Loucy (cell line): ENCODE data around the gene PEX5L.

Experiments
- H2AFZ ChIP-seq: fragments of 200-600 bp; sonication (generic); 2 replicates; pipeline ENCODE4 v1.6.0; 2016; ENCODE audit warnings: antibody characterized with exemption, mild to moderate bottlenecking, low read length, moderate library complexity
- H3F3A ChIP-seq: fragments of 200-600 bp; 2 replicates; pipeline ENCODE4 v1.6.0; 2016; ENCODE audit warnings: antibody characterized with exemption, low read depth, mild to moderate bottlenecking
- H3K27me3 ChIP-seq: fragments of 200-600 bp; sonication (generic); 2 replicates; pipeline ENCODE4 v1.6.1; 2014; ENCODE audit warnings: low read length, mild to moderate bottlenecking; ENCODE audit not compliant: insufficient read depth, poor library complexity, severe bottlenecking
- H3K36me3 ChIP-seq: fragments of 200-600 bp; sonication (generic); 2 replicates; pipeline ENCODE4 v1.6.1; 2016; ENCODE audit warnings: low read length; ENCODE audit not compliant: insufficient read depth
- H3K4me1 ChIP-seq: fragments of 200-600 bp; sonication (generic); 2 replicates; pipeline ENCODE4 v1.5.1; 2014; ENCODE audit warnings: low read length, mild to moderate bottlenecking; ENCODE audit not compliant: insufficient read depth, poor library complexity, severe bottlenecking
- H3K4me2 ChIP-seq: fragments of 200-600 bp; sonication (generic); 2 replicates; pipeline ENCODE4 v1.6.0; 2014; ENCODE audit warnings: antibody characterized with exemption, low read length, low read depth, mild to moderate bottlenecking; ENCODE audit not compliant: poor library complexity, severe bottlenecking
- H3K4me3 ChIP-seq: fragments of 200-600 bp; sonication (generic); 2 replicates; pipeline ENCODE4 v1.5.1; 2014; ENCODE audit warnings: low read length, mild to moderate bottlenecking, mixed read lengths; ENCODE audit not compliant: poor library complexity, severe bottlenecking
- H3K79me2 ChIP-seq: fragments of 200-600 bp; sonication (generic); 2 replicates; pipeline ENCODE4 v1.6.1; 2014; ENCODE audit warnings: low read length; ENCODE audit not compliant: insufficient read depth
- H3K9ac ChIP-seq: fragments of 200-600 bp; sonication (generic); 2 replicates; pipeline ENCODE4 v1.6.0; 2014; ENCODE audit warnings: mild to moderate bottlenecking, low read depth, low read length, moderate library complexity; ENCODE audit not compliant: poor library complexity, severe bottlenecking
- H3K9me2 ChIP-seq: fragments of 200-600 bp; sonication (generic); replicated peaks from 2 replicates; pipeline ENCODE4 v1.6.1; 2016; ENCODE audit warnings: low read depth, low read length, mixed read lengths
- H3K9me3 ChIP-seq: fragments of 200-600 bp; sonication (generic); 2 replicates; pipeline ENCODE4 v1.6.1; 2014; ENCODE audit warnings: mild to moderate bottlenecking, antibody characterized with exemption, low read length, low read depth; ENCODE audit not compliant: insufficient read depth
- H4K20me1 ChIP-seq: fragments of 200-600 bp; sonication (generic); 2 replicates; pipeline ENCODE4 v1.6.0; 2014; ENCODE audit warnings: antibody characterized with exemption, low read length, mild to moderate bottlenecking; ENCODE audit not compliant: insufficient read depth, poor library complexity, severe bottlenecking
- EZH2phosphoT487 ChIP-seq: fragments of 200-600 bp; IDR thresholded peaks from 2 replicates; pipeline ENCODE4 v1.6.1; 2018; ENCODE audit warnings: antibody characterized with exemption, mild to moderate bottlenecking, moderate library complexity, borderline replicate concordance
- TF ChIP-seq, protein P1 (sequence below): fragments of 200-600 bp; sonication (generic); conservative IDR thresholded peaks from 2 replicates; pipeline ENCODE4 v1.5.1; 2014; ENCODE audit warnings: mild to moderate bottlenecking, antibody characterized with exemption, low read length

The PEX5L gene

DNA sequence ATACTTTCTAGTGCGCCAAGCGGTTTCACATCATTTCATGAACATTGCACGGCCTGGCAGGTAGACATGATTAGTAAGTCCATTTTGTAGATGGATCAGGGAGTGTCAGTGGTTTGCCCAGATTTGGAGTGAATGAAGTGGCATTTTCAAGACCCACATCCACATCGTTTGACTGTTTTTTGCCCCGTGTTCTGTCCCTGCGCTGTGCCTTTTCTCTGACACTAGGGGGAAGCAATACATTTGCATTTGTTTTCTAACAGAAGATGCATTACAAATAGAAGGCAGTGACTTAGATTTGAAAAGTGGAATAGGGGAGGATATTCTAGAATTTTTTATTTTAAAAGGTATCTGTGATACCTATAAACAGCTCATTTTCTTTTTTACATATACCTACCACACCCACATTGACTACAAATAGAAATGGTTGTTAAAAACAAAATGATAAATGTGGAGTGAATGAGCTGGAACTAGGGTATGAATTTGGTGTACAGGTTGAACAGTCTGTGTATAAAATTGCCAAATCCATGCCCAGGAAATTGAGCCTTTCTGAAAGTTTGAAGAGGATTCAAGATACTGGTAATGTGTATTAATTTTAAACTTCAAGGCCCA, 285.9 kb downstream of the PEX5L start:
- Histone ChIP-seq H3K9me2 (no peaks in the 10 kb centered on the region), H3K9ac (no peak overlapping the region), H3K79me2 (no peaks in the 10 kb centered on the region), H3K4me2 (no peak overlapping the region), H4K20me1 (no peaks in the 10 kb centered on the region), H3K4me3 (no peak overlapping the region), H3K36me3 (peaks cover 24% of the 10 kb centered on the region; the same call in 1 of the 2 replicates), H3K27me3 (no peaks in the 10 kb centered on the region), H3K4me1 (no peaks in the 10 kb centered on the region), H3K9me3 (no peaks in the 10 kb centered on the region), H2AFZ (no peak overlapping the region), H3F3A (no peaks in the 10 kb centered on the region)
- TF ChIP-seq, protein P1, sequence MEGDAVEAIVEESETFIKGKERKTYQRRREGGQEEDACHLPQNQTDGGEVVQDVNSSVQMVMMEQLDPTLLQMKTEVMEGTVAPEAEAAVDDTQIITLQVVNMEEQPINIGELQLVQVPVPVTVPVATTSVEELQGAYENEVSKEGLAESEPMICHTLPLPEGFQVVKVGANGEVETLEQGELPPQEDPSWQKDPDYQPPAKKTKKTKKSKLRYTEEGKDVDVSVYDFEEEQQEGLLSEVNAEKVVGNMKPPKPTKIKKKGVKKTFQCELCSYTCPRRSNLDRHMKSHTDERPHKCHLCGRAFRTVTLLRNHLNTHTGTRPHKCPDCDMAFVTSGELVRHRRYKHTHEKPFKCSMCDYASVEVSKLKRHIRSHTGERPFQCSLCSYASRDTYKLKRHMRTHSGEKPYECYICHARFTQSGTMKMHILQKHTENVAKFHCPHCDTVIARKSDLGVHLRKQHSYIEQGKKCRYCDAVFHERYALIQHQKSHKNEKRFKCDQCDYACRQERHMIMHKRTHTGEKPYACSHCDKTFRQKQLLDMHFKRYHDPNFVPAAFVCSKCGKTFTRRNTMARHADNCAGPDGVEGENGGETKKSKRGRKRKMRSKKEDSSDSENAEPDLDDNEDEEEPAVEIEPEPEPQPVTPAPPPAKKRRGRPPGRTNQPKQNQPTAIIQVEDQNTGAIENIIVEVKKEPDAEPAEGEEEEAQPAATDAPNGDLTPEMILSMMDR = peak; percentile 87
- TF ChIP-seq EZH2phosphoT487 = no peak

DNA sequence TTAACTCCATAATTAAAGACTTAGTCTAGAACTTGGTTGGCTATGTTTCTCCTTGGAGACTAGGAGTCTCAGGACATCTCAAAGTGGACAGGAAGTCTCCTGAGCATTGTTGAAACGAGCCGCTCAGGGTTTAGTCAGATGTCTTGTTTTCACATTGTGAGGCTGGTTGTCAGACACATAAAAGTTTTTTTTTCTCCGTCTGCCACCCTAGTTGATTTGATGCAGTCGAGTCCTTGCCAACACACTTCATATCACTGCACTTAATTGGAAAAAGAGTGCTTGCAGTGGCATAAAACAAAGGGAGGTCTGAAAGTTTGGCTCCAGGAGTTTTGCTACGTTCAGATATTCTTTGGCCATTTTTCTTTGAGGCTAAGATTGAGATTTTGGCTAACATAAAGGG, 291.0 kb downstream of the PEX5L start:
- Histone ChIP-seq H3K4me2 (no peak overlapping the region), H3K9me2 (no peaks in the 10 kb centered on the region), H3K4me1 (peaks cover 8% of the 10 kb centered on the region)

DNA sequence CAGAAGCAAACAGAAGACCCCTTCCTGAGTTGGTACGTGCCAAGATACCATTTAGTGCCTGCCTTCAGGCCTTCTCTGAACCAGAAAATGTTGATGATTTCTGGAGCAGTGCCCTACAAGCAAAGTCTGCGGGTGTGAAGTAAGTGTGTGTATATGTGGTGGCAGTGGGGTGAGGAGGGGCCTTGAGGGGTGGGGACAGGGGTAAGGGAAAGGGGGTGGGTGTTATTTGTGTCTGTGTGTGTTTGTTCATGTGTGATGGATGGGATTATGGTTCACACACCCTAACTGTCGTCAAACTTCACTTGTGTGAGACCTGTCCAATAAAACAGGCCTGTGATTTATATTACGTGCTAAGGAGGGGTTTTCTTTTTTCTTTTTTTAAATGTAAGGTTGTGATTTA, 291.7 kb downstream of the PEX5L start:
- no peak overlapping the region for H3K9ac ChIP-seq
- no peak overlapping the region for H2AFZ ChIP-seq
- H3K36me3 ChIP-seq = peaks cover 45% of the 10 kb centered on the region; the same call in 1 of the 2 replicates
- H3K9me3 ChIP-seq = no peaks in the 10 kb centered on the region
- no peaks in the 10 kb centered on the region for H3K27me3 ChIP-seq
- no peaks in the 10 kb centered on the region for H3K79me2 ChIP-seq
- H4K20me1 ChIP-seq = no peaks in the 10 kb centered on the region
- no peak overlapping the region for H3K4me2 ChIP-seq
- no peak for TF ChIP-seq EZH2phosphoT487
- TF ChIP-seq, protein P1 = no peak
- H3F3A ChIP-seq = no peaks in the 10 kb centered on the region
- no peak overlapping the region for H3K4me3 ChIP-seq
- H3K4me1 ChIP-seq = peaks cover 8% of the 10 kb centered on the region
- no peaks in the 10 kb centered on the region for H3K9me2 ChIP-seq

More for the DNA sequence above, 291.0 kb downstream of the PEX5L start:
- Histone ChIP-seq H3F3A (no peaks in the 10 kb centered on the region), H3K36me3 (peaks cover 41% of the 10 kb centered on the region; the same call in 1 of the 2 replicates), H2AFZ (no peak overlapping the region), H3K9me3 (no peaks in the 10 kb centered on the region), H4K20me1 (no peaks in the 10 kb centered on the region), H3K4me3 (no peak overlapping the region), H3K79me2 (no peaks in the 10 kb centered on the region), H3K9ac (no peak overlapping the region), H3K27me3 (no peaks in the 10 kb centered on the region)
- TF ChIP-seq EZH2phosphoT487 = no peak
- TF ChIP-seq, protein P1 = no peak
